Lower leg skin (tissue), 3 donors: ENCODE data around the gene STK35.

ENCODE experiments used
- CTCF ChIP-seq, 3 donors: fragments of 450-650 bp; IDR thresholded peaks; one replicate each; pipeline ENCODE4 v1.5.1; 2016; ENCODE audit warnings: antibody characterized with exemption in 3 of 3, mild to moderate bottlenecking in 3 of 3, moderate library complexity in 2 of 3
- POLR2A ChIP-seq, 2 donors: fragments of 450-650 bp; IDR thresholded peaks; one replicate each; pipeline ENCODE4 v1.6.1; 2016 to 2017; ENCODE audit warnings: antibody characterized with exemption in 2 of 2, mild to moderate bottlenecking in 1 of 2, moderate library complexity in 1 of 2

GRCh38 chr20:2059411-2059810, 42.2 kb upstream of the STK35 start:
- TF ChIP-seq CTCF (IDR thresholded peaks at IDR 0.05) (no peak), POLR2A (IDR thresholded peaks at IDR 0.05) (no peak)
